Omental fat pad (tissue), 4 donors: Measurements from ENCODE around the gene ESD. TPM values are rescaled to one million over a fixed set of nuclear protein-coding genes. Genes with fewer than 3 reads are reported as not detected.
"Not testable (repeated sequence)": the region's sequence is repeated elsewhere in the genome, so short reads cannot be mapped to it uniquely, and the experiment has no call there.

Experiments used
- ATAC-seq: fragments of 150-250 bp; one replicate; pipeline ENCODE4 v1.9.1; 2016; ENCODE audit warnings: mild to moderate bottlenecking, moderate library complexity; ENCODE audit not compliant: low FRiP score
- DNase-seq: peaks from one replicate; pipeline ENCODE4 v3.0.0-alpha.2; 2019; ENCODE audit warnings: low spot score
- CTCF ChIP-seq, 3 donors: fragments of 450-650 bp; IDR thresholded peaks; one replicate each; pipeline ENCODE4 v1.5.1; 2016 to 2017; ENCODE audit warnings: antibody characterized with exemption in 3 of 3, mild to moderate bottlenecking in 3 of 3, moderate library complexity in 2 of 3
- total RNA-seq, 4 donors: library from RNA; depleted of rRNA; stranded (reverse); fragments of >200 nt; gene quantifications; one replicate each; pipeline ENCODE4 v1.1.0, GENCODE V29; 2016

ESD gene
- total RNA-seq, 4 donors from 2014 or later, result 62.6 to 120 (median 102) TPM

GRCh38 chr13:46759846-46760245, 37.1 kb downstream of the ESD start:
- DNase-seq (no peak), ATAC-seq (no peak)
- no peak for TF ChIP-seq CTCF (IDR thresholded peaks at IDR 0.05)

GRCh38 chr13:46757640-46758039, 39.3 kb downstream of the ESD start:
- ATAC-seq (no peak), DNase-seq (no peak)
- TF ChIP-seq CTCF (IDR thresholded peaks at IDR 0.05), result no peak

GRCh38 chr13:46756977-46757376, 40.0 kb downstream of the ESD start:
- TF ChIP-seq CTCF (IDR thresholded peaks at IDR 0.05), result no peak
- ATAC-seq (no peak), DNase-seq (no peak)

- not testable (repeated sequence) for DNase-seq, ATAC-seq
These were observed 41.5 kb downstream of the ESD start for GRCh38 chr13:46755508-46755907.

- DNase-seq (no peak), ATAC-seq (no peak)
- TF ChIP-seq CTCF (IDR thresholded peaks at IDR 0.05), result no peak
These were observed 42.1 kb downstream of the ESD start for GRCh38 chr13:46754812-46755211.

GRCh38 chr13:46753917-46754316, 43.0 kb downstream of the ESD start:
- no peak for DNase-seq
- TF ChIP-seq CTCF (IDR thresholded peaks at IDR 0.05), result no peak
- no peak for ATAC-seq

- no peak for ATAC-seq
These were observed 43.8 kb downstream of the ESD start for GRCh38 chr13:46753137-46753536.

More at GRCh38 chr13:46753137-46753536, 43.8 kb downstream of the ESD start:
- TF ChIP-seq CTCF (IDR thresholded peaks at IDR 0.05), result no peak
- no peak for DNase-seq
